Tibial artery (tissue), 4 donors: Measurements from ENCODE around the gene MPRIP.
A peak's percentile ranks its signal among the peaks of the same experiment; 100 is the strongest.
"Not testable (repeated sequence)": the region's sequence is repeated elsewhere in the genome, so short reads cannot be mapped to it uniquely, and the experiment has no call there.

Source experiments
- DNase-seq, 2 donors: peaks; one replicate each; pipeline ENCODE4 v3.0.0-alpha.2; 2019
- H3K27ac ChIP-seq, 2 donors: fragments of 200-600 bp; sonication (generic) in 1 of 2; 1 replicate in 1 of 2; 2 replicates in 1 of 2; pipeline ENCODE4 v1.5.1; 2018 to 2019; ENCODE audit warnings: mild to moderate bottlenecking in 1 of 2
- H3K27me3 ChIP-seq, 2 donors: fragments of 200-600 bp; sonication (generic) in 1 of 2; one replicate each; pipeline versions ENCODE4 v1.5.1 to v1.6.0; 2016 to 2019
- H3K36me3 ChIP-seq, 3 donors: fragments of 200-600 bp; sonication (generic) in 2 of 3; one replicate each; pipeline ENCODE4 v1.5.1; 2016 to 2019; ENCODE audit warnings: mild to moderate bottlenecking in 2 of 3
- H3K4me1 ChIP-seq, 4 donors: fragments of 200-600 bp; sonication (generic) in 2 of 4; 1 replicate in 3 of 4; 2 replicates in 1 of 4; pipeline ENCODE4 v1.5.1; 2016 to 2019
- H3K4me3 ChIP-seq, 2 donors: fragments of 200-600 bp; sonication (generic) in 1 of 2; 1 replicate in 1 of 2; 2 replicates in 1 of 2; pipeline ENCODE4 v1.5.1; 2018 to 2019; ENCODE audit warnings: mild to moderate bottlenecking in 2 of 2
- H3K9me3 ChIP-seq, 3 donors: fragments of 200-600 bp; sonication (generic) in 1 of 3; one replicate each; pipeline ENCODE4 v1.5.1; 2016 to 2019
- intact Hi-C: fragments of 100-400 bp; cut with DNase I; formaldehyde crosslinking; loops from one replicate; pipeline ENCODE4 v1.15.0; 2023; ENCODE audit warnings: low total_unique reads
- TF ChIP-seq, protein P1 (sequence below), 2 experiments: fragments of 200-600 bp in 1 of 2; fragments of 450-650 bp in 1 of 2; IDR thresholded peaks; one replicate each; pipeline ENCODE4 v1.5.1; 2017 to 2019; ENCODE audit warnings: antibody characterized with exemption in 2 of 2, mild to moderate bottlenecking in 1 of 2, moderate library complexity in 1 of 2

The MPRIP gene, protein sequence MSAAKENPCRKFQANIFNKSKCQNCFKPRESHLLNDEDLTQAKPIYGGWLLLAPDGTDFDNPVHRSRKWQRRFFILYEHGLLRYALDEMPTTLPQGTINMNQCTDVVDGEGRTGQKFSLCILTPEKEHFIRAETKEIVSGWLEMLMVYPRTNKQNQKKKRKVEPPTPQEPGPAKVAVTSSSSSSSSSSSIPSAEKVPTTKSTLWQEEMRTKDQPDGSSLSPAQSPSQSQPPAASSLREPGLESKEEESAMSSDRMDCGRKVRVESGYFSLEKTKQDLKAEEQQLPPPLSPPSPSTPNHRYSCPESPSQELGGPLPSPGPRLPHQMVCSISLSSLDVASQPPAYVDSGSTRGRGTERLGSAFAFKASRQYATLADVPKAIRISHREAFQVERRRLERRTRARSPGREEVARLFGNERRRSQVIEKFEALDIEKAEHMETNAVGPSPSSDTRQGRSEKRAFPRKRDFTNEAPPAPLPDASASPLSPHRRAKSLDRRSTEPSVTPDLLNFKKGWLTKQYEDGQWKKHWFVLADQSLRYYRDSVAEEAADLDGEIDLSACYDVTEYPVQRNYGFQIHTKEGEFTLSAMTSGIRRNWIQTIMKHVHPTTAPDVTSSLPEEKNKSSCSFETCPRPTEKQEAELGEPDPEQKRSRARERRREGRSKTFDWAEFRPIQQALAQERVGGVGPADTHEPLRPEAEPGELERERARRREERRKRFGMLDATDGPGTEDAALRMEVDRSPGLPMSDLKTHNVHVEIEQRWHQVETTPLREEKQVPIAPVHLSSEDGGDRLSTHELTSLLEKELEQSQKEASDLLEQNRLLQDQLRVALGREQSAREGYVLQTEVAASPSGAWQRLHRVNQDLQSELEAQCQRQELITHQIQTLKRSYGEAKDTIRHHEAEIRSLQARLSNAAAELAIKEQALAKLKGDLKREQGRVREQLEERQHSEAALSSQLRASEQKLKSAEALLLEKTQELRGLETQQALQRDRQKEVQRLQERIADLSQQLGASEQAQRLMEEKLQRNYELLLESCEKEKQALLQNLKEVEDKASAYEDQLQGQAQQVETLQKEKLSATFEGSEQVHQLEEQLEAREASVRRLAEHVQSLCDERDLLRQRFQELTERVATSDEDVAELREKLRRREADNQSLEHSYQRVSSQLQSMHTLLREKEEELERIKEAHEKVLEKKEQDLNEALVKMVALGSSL (N-terminal part only)

DNA sequence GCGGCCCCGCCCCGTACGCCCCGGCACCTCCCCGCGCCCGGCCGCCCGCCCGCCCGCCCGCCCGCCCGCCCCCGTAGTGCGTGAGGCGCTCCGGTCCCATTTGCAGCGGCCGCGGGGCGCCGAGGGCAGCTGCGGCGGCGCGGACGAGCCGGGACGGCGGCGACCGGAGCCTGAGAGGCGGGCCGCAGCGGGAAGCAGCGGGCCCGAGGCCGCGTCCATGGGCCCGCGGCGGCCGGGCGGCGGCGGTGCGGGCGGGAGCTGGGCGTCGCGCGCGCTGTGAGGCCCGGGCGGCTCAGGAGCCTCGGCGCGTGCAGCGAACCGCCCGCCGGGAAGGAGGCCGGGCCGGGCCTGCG lies at the start of gene MPRIP:
MPRIP (plus strand) TSS at position 74 of the 353 bp plus-strand sequence. CDS start 392 bp downstream, outside the sequence.
- Histone ChIP-seq H3K4me1 (peaks cover 11 to 53% (median 37%) of the 10 kb centered on the region in 4 donors), H3K27me3 (no peaks in the 10 kb centered on the region), H3K4me3 (peak within 1 kb of the TSS; percentile 60 to 87), H3K36me3 (no peaks in the 10 kb centered on the region), H3K27ac (peak within 1 kb of the TSS; percentile 82 to 92), H3K9me3 (no peaks in the 10 kb centered on the region)
- no peak for DNase-seq
- intact Hi-C loops = no loop called here
- TF ChIP-seq, protein P1, sequence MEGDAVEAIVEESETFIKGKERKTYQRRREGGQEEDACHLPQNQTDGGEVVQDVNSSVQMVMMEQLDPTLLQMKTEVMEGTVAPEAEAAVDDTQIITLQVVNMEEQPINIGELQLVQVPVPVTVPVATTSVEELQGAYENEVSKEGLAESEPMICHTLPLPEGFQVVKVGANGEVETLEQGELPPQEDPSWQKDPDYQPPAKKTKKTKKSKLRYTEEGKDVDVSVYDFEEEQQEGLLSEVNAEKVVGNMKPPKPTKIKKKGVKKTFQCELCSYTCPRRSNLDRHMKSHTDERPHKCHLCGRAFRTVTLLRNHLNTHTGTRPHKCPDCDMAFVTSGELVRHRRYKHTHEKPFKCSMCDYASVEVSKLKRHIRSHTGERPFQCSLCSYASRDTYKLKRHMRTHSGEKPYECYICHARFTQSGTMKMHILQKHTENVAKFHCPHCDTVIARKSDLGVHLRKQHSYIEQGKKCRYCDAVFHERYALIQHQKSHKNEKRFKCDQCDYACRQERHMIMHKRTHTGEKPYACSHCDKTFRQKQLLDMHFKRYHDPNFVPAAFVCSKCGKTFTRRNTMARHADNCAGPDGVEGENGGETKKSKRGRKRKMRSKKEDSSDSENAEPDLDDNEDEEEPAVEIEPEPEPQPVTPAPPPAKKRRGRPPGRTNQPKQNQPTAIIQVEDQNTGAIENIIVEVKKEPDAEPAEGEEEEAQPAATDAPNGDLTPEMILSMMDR (IDR thresholded peaks at IDR 0.05) = no peak

DNA sequence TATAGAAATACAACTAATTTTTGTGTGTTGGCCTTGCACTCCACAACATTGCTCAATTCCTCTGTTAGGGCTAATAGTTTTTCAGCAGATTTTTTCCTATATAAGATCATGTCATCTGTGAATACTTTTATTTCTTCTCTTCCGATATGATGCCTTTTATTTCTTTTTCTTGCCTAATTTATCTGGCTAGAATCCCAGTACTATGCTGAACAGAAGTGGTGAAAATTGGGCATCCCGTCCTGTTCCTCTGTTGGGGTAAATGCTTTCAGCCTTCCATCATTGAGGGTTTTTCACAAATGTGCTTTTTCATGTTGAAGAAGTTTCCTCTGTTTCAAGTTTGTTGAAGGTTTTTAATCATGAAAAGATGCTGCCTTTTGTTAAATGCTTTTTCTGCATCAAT lies 47.6 kb upstream of the MPRIP start:
- intact Hi-C loops = no loop called here
- Histone ChIP-seq H3K36me3 (no peaks in the 10 kb centered on the region), H3K4me1 (peaks cover 0 to 5% (median 0%) of the 10 kb centered on the region in 4 donors), H3K27me3 (peaks cover 0 to 7% of the 10 kb centered on the region in 2 donors), H3K9me3 (no peaks in the 10 kb centered on the region), H3K27ac (no peak overlapping the region), H3K4me3 (no peak overlapping the region)
- TF ChIP-seq, protein P1 (IDR thresholded peaks at IDR 0.05) = no peak
- DNase-seq = no peak

DNA sequence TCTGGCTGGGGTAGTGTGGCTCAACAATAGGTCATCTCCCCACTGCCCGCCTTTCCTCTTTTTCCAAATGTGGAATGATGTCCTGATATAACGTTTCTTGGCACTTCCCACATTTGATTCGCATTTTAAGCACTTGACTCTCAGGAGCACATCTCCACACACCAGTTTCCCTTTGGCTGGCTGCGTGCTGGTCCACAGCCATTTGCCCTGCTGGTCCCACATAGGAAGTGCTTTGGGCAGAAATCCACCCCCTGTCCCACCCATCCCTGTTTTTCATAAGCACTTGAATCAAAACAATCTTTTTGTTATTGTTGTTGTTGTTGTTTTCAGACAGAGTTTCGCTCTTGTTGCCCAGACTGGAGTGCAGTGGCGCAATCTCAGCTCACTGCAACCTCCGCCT lies 46.3 kb upstream of the MPRIP start:
- TF ChIP-seq, protein P1 (IDR thresholded peaks at IDR 0.05) = no peak
- Histone ChIP-seq H3K4me3 (no peak overlapping the region), H3K4me1 (peaks cover 0 to 5% (median 0%) of the 10 kb centered on the region in 4 donors), H3K27me3 (peaks cover 0 to 7% of the 10 kb centered on the region in 2 donors), H3K36me3 (no peaks in the 10 kb centered on the region), H3K9me3 (no peaks in the 10 kb centered on the region), H3K27ac (no peak overlapping the region)
- intact Hi-C loops = no loop called here
- peak in 1 of 2 donors; percentile 23 for DNase-seq

DNA sequence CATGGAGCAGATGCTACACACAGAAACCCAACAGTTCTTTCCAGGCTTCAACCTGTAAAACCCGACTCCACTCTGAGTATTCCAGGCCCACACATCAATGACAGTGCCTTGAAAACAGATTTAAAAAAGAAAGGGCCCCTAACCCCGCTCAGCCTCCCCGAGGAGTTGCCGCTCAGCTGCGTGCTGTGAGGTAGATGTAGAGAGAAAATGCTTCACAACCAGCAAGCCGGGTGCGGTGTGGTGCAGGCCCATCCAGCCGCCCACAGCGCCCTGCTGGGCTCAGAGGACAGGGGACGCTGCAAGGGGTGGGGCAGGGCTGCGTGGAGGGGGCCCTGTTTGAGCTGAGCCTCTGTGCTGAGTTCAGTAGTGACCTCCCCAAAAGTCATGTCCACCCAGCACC lies 45.5 kb upstream of the MPRIP start:
- H3K36me3 ChIP-seq, intact Hi-C loops, H3K4me3 ChIP-seq, H3K9me3 ChIP-seq, H3K27ac ChIP-seq, H3K4me1 ChIP-seq, H3K27me3 ChIP-seq: not testable (repeated sequence)
- peak in 1 of 2 donors; percentile 56 for DNase-seq

DNA sequence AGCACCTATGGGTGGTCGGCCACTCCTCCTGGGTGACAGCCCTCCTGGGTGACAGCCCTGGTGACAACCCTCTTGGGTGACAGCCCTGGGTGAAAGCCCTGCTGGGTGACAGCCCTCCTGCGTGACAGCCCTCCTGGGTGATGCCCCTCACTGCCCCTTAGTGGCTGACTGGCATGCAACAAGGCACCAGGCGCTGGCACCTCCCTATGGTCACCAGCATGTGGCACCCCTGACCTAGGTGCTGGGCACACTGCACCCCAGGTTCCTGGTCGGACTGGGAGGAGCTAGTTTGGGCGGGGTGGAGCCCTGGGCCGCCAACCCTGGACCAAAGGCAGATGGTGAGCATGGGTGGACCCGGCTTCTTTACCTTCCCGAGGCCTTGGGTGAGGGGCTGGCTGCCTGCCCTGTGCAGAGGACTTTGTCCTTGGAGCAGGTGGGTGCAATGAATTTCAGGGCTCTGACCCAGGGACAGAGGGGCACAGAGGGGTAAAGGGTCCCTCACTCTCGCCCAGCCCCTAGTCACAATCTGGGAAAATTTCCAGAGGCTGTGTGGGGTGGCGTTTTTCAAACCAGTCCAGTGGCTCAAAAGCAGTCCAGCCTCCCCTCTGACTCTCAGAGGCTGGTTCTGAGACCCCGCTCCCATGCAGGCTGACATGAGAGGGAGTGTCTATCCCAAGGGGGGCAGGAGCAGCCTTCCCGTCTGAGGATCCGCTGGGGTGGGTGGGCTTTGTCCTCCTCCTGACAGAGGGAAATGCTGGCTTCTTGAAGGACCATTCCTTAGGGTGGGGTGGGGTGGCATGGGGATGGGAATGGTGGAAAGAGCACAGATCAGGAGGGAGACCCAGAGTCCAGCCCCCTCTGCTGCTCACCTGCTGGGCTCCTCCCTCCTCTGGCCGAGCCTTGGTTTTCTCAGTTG lies 44.5 kb upstream of the MPRIP start:
- DNase-seq = peak in 1 of 2 donors; percentile 61
- Histone ChIP-seq H3K9me3 (no peaks in the 10 kb centered on the region), H3K36me3 (no peaks in the 10 kb centered on the region), H3K4me3 (no peak overlapping the region), H3K27me3 (peaks cover 0 to 7% of the 10 kb centered on the region in 2 donors), H3K27ac (no peak overlapping the region), H3K4me1 (peaks cover 0 to 11% (median 9%) of the 10 kb centered on the region in 4 donors)
- intact Hi-C loops = no loop called here
- TF ChIP-seq, protein P1 (IDR thresholded peaks at IDR 0.05) = no peak
